AG09319 (cell line): ENCODE data around the gene AHSP.
"Not testable (repeated sequence)": the region's sequence is repeated elsewhere in the genome, so short reads cannot be mapped to it uniquely, and the experiment has no call there.

Experiments
- DNase-seq: peaks from one replicate; pipeline ENCODE4 v3.0.0-alpha.2; 2010; ENCODE audit warnings: low read depth; ENCODE audit errors: extremely low read depth
- CTCF ChIP-seq: IDR thresholded peaks from 2 replicates; pipeline ENCODE4 v1.5.1; 2011; ENCODE audit warnings: low read depth, mild to moderate bottlenecking, inconsistent platforms, low read length, moderate library complexity

AHSP gene

DNA sequence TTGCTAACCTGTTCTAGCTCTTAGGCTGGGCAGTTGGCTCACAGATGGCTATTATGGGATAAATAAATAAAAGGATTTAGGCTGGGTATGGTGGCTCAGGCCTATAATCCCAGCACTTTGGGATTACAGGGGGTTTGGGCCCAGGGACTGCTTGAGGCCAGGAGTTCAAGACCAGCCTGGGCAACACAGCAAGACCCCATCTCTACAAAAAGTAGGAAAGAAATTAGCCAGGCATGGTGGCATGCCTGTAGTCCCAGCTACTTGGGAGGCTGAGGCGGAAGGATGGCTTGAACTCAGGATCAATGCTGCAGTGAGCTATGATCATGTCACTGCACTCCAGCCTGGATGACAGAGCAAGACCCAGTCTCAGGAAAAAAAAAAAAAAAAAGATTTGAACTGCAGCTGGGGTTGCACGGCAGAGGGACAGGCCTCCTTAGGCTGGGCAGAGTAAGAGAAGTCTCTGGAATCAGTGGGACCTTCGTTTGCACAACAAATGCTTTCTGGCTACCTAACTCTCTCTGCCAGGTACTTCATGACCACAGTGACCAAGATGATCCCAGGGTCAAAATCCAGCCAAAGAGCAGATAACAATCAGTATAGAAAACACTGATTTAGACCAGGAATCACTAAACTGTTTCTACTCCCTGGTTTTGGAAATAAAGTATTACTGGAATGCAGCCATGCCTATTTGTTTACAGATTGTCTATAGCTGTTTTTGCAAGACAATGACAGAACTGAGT lies 26.3 kb upstream of the AHSP start:
- no peak for TF ChIP-seq CTCF
- DNase-seq = no peak

- TF ChIP-seq CTCF = no peak
- no peak for DNase-seq
Observed at GRCh38 chr16:31501966-31502348, 25.7 kb upstream of the AHSP start.

DNA sequence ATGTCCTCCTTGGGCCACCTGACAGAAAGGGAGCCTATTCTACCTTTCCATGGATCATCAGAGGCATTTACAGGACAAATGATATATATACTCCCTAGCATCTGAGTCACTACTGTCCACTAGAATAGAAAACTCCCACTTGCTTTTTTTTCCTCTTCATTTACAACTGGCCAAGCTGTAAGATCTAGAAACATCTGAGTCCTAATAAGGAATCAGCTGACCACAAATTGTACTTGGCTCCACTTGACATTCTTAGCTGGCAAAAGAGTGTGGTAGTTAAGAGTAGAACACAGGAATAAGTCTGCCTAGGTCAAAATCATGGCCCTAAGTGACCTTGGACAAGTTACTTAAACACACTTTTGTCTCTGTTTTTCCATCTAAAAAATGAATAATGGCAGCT lies 24.7 kb upstream of the AHSP start:
- no peak for TF ChIP-seq CTCF
- no peak for DNase-seq

DNA sequence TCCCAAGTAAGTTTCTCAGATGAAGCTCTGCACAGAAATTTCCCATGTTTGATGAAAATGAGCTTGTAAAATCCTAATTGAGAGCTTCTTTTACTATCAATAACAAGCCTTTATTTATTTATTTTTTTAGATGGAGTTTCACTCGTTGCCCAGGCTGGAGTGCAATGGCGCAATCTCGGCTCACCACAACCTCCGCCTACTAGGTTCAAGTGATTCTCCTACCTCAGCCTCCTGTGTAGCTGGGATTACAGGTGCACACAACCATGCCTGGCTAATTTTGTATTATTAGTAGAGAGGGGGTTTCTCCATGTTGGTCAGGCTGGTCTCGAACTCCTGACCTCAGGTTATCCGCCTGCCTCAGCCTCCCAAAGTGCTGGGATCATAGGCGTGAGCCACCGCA lies 24.1 kb upstream of the AHSP start:
- DNase-seq = not testable (repeated sequence)

DNA sequence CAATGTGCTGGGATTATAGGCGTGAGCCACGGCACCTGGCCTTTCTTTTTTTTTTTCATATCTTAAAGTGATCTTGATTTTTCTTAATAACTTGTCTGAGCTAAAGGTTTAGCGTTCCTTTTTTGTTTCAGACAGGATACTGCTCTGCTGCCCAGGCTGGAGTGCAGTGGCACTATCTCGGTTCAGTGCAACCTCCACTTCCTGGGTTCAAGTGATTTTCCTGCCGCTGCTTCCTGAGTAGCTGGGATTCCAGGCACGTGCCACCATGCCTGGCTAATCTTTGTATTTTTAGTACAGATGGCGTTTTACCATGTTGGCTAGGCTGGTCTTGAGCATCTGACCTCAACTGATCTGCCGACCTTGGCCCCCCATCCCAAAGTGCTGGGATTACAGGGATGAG lies 23.5 kb upstream of the AHSP start:
- no peak for DNase-seq
- TF ChIP-seq CTCF = no peak

DNA sequence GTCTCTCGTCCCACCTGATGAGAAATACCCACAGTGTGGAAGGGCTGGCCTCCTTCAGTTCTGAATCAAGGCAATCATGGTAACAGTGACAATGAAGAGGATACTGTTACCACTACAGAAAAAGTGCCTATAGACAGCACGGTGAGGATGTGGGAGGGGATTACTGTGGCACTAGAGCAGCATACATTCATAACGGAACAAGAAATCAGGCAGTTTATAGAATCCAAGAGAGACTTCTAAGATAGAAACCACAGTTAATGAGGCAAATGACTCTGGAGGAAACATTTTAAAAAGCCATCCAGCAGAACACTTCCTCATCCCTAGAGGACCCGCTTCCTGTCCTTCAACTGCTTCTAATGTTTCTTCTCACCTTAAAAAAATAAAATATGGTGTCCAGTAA lies 22.2 kb upstream of the AHSP start:
- DNase-seq = no peak

DNA sequence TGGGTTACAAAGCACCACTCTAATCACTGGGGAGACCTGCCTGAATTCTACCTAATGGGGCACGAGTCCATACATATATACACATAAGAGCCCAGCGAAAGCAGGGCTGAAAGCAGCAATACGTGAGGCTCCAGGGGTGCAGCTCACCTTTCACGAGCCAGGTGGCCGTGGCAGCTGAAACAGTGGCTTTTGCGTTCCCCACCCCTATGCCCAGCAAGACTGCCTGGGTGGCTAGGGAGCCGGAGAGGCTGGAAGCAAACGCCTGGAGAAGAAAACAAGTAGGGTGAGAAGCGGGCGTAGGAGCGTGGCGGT lies 20.1 kb upstream of the AHSP start:
- DNase-seq = no peak
- TF ChIP-seq CTCF = no peak

More for the DNA sequence above, 22.2 kb upstream of the AHSP start:
- no peak for TF ChIP-seq CTCF
